ENCODE results near the gene DSEL. TPM values are rescaled to one million over a fixed set of nuclear protein-coding genes. Genes with fewer than 3 reads are reported as not detected.

DSEL gene
- total and polyA plus RNA-seq, 2 donors (not counting 1 experiment from before 2014, with no cell fraction given), result 60.3 to 157 TPM

DNA sequence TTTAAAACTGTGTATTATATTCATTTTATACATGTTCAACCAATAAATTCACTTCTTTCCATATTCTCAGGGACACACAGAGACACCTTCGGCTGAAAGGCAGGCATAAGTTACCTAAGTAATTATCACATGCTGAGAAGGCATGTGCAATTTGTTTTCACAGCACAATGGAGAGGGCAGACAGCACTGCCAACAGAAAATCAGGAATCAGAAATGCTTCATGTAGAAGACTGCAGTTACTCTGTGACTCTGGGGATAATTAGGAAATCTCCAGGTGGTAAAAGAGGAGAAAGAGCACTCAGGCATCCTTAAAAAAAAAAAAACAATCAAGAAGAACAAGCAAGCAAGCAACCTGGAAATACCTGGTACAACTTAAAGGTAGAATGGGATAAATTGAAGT lies 49.3 kb downstream of the DSEL start:
- no peaks in the 10 kb centered on the region for H3K27me3 ChIP-seq (ENCODE audit: control insufficient read depth, insufficient read depth, low read length)
- no peak for TF ChIP-seq EZH2 (IDR thresholded peaks at IDR 0.05; ENCODE audit: low read length, missing control alignments)
- TF ChIP-seq, protein P1, sequence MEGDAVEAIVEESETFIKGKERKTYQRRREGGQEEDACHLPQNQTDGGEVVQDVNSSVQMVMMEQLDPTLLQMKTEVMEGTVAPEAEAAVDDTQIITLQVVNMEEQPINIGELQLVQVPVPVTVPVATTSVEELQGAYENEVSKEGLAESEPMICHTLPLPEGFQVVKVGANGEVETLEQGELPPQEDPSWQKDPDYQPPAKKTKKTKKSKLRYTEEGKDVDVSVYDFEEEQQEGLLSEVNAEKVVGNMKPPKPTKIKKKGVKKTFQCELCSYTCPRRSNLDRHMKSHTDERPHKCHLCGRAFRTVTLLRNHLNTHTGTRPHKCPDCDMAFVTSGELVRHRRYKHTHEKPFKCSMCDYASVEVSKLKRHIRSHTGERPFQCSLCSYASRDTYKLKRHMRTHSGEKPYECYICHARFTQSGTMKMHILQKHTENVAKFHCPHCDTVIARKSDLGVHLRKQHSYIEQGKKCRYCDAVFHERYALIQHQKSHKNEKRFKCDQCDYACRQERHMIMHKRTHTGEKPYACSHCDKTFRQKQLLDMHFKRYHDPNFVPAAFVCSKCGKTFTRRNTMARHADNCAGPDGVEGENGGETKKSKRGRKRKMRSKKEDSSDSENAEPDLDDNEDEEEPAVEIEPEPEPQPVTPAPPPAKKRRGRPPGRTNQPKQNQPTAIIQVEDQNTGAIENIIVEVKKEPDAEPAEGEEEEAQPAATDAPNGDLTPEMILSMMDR (conservative IDR thresholded peaks at IDR 0.05 in 1 of 2, IDR thresholded peaks at IDR 0.05 in 1 of 2; ENCODE audit: low read depth in 1 of 2, low read length in 2 of 2), result no peak
- no peaks in the 10 kb centered on the region for H3K79me2 ChIP-seq (ENCODE audit: control insufficient read depth, insufficient read depth, low read length)
- no peak for DNase-seq (ENCODE audit: low read depth in 2 of 2)
- no peak overlapping the region for H3K9ac ChIP-seq (ENCODE audit: insufficient read depth, low read length)
- no peak overlapping the region for H3K27ac ChIP-seq (ENCODE audit: insufficient read depth, low read length)
- H3K9me3 ChIP-seq (ENCODE audit: control insufficient read depth, insufficient read depth, low read depth, low read length), result no peaks in the 10 kb centered on the region
- H2AFZ ChIP-seq (ENCODE audit: low read length), result no peak overlapping the region
- no peaks in the 10 kb centered on the region for H3K36me3 ChIP-seq (ENCODE audit: control insufficient read depth, insufficient read depth, low read length)
- no peak overlapping the region for H3K4me3 ChIP-seq (replicated peaks in 1 of 4; ENCODE audit: control extremely low read depth in 1 of 4, insufficient read depth in 1 of 4, low read depth in 3 of 4, low read length in 4 of 4)
- H3K4me2 ChIP-seq (ENCODE audit: extremely low read depth, insufficient read depth, low read length), result no peak overlapping the region
- no peaks in the 10 kb centered on the region for H3K4me1 ChIP-seq (ENCODE audit: control insufficient read depth, extremely low read depth, insufficient read depth, low read length)
- no peaks in the 10 kb centered on the region for H4K20me1 ChIP-seq (ENCODE audit: control insufficient read depth, extremely low read depth, insufficient read depth, low read length)

DNA sequence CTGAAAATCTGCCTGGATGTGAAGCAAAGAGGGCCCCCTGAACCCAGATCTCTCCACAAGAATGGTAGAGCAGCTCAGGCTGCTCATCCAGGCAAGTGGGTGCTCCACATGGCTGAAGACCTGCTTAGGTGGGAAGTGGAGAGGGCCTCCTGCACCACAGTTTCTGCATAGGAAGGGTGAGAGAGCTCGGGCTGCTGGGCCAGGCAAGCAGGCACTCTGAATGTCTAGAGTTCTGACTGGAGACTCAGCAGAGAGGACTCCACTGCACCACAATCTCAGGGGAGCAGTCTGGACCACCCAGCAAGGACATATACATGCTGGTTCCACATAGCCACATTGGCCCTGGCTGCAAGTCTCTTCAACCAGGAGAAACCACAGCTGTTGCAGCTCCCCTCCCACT lies 52.0 kb downstream of the DSEL start:
- Histone ChIP-seq H3K4me1 (ENCODE audit: control insufficient read depth, extremely low read depth, insufficient read depth, low read length) (no peaks in the 10 kb centered on the region), H3K9ac (ENCODE audit: insufficient read depth, low read length) (no peak overlapping the region), H4K20me1 (ENCODE audit: control insufficient read depth, extremely low read depth, insufficient read depth, low read length) (no peaks in the 10 kb centered on the region), H3K36me3 (ENCODE audit: control insufficient read depth, insufficient read depth, low read length) (no peaks in the 10 kb centered on the region), H3K9me3 (ENCODE audit: control insufficient read depth, insufficient read depth, low read depth, low read length) (no peaks in the 10 kb centered on the region), H2AFZ (ENCODE audit: low read length) (no peak overlapping the region), H3K27ac (ENCODE audit: insufficient read depth, low read length) (no peak overlapping the region), H3K4me3 (replicated peaks in 1 of 4; ENCODE audit: control extremely low read depth in 1 of 4, insufficient read depth in 1 of 4, low read depth in 3 of 4, low read length in 4 of 4) (no peak overlapping the region), H3K4me2 (ENCODE audit: extremely low read depth, insufficient read depth, low read length) (no peak overlapping the region), H3K79me2 (ENCODE audit: control insufficient read depth, insufficient read depth, low read length) (no peaks in the 10 kb centered on the region), H3K27me3 (ENCODE audit: control insufficient read depth, insufficient read depth, low read length) (no peaks in the 10 kb centered on the region)
- DNase-seq (ENCODE audit: low read depth in 2 of 2), result no peak
- no peak for TF ChIP-seq EZH2 (IDR thresholded peaks at IDR 0.05; ENCODE audit: low read length, missing control alignments)
- TF ChIP-seq, protein P1 (conservative IDR thresholded peaks at IDR 0.05 in 1 of 2, IDR thresholded peaks at IDR 0.05 in 1 of 2; ENCODE audit: low read depth in 1 of 2, low read length in 2 of 2), result no peak

DNA sequence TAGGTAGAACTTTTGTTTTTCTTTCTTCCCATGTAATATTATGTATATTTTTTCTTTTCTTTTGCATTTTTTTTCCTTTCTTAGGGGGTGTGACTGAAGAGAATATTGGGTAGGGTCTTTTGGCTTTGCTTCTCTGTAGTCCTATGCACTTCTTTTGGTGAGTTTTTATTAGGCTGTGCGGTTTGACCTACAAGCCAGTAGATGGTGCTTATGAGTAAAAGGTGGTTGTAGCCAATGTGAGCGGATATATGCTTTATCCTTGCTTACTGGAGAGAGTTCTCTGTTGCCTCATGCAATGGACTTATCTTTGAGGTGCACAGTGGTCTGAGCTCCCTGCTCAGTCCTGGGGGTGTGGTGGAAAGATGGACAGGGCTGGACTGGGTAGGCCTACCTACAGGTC lies 52.7 kb downstream of the DSEL start:
- H3K9me3 ChIP-seq (ENCODE audit: control insufficient read depth, insufficient read depth, low read depth, low read length), result no peaks in the 10 kb centered on the region
- H3K79me2 ChIP-seq (ENCODE audit: control insufficient read depth, insufficient read depth, low read length), result no peaks in the 10 kb centered on the region
- no peak overlapping the region for H3K27ac ChIP-seq (ENCODE audit: insufficient read depth, low read length)
- no peak overlapping the region for H3K9ac ChIP-seq (ENCODE audit: insufficient read depth, low read length)
- H3K36me3 ChIP-seq (ENCODE audit: control insufficient read depth, insufficient read depth, low read length), result no peaks in the 10 kb centered on the region
- no peaks in the 10 kb centered on the region for H3K4me1 ChIP-seq (ENCODE audit: control insufficient read depth, extremely low read depth, insufficient read depth, low read length)
- no peak overlapping the region for H3K4me2 ChIP-seq (ENCODE audit: extremely low read depth, insufficient read depth, low read length)
- no peak for DNase-seq (ENCODE audit: low read depth in 2 of 2)
- H3K27me3 ChIP-seq (ENCODE audit: control insufficient read depth, insufficient read depth, low read length), result no peaks in the 10 kb centered on the region
- TF ChIP-seq EZH2 (IDR thresholded peaks at IDR 0.05; ENCODE audit: low read length, missing control alignments), result no peak
- TF ChIP-seq, protein P1 (conservative IDR thresholded peaks at IDR 0.05 in 1 of 2, IDR thresholded peaks at IDR 0.05 in 1 of 2; ENCODE audit: low read depth in 1 of 2, low read length in 2 of 2), result peak; percentile 5 to 13
- no peaks in the 10 kb centered on the region for H4K20me1 ChIP-seq (ENCODE audit: control insufficient read depth, extremely low read depth, insufficient read depth, low read length)
- H2AFZ ChIP-seq (ENCODE audit: low read length), result no peak overlapping the region
- H3K4me3 ChIP-seq (replicated peaks in 1 of 4; ENCODE audit: control extremely low read depth in 1 of 4, insufficient read depth in 1 of 4, low read depth in 3 of 4, low read length in 4 of 4), result no peak overlapping the region

All from fibroblast of lung (primary cell).